ENCODE results near the gene TENT4A.
A peak's percentile ranks its signal among the peaks of the same experiment; 100 is the strongest.

The TENT4A gene

DNA sequence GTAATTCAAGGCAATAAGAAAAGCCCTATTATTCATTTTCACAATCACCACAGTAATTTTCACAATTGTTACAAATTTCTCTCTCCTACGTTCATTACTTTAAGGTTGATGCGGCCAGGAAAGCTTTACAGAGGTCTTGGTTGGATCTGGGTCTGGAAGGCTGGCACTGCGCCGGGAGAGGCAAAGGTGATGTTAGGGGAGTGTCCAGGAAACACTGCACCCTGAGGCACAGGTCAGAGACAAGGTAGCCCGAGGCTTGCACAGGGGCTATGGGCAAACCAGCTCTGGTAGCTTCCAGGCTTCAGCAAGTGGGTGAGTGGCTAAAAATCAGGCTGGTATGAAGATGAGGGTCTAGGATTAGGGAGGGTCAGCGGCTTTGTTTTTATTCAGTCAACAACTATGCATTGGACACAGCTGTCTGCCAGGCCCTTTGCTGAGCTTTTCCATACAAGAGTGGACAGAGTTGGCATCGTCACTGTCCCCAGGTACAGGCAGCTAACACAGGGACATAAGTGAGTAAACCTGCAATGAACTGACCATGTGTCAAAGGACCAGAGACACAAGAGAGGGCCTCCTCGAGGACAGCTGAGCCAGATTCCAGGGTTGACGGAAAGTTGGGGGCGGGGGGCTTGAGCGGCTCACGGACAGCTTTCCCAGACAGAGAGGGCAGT is 12.4 kb upstream of the TENT4A start:
- DNase-seq: no peak

DNA sequence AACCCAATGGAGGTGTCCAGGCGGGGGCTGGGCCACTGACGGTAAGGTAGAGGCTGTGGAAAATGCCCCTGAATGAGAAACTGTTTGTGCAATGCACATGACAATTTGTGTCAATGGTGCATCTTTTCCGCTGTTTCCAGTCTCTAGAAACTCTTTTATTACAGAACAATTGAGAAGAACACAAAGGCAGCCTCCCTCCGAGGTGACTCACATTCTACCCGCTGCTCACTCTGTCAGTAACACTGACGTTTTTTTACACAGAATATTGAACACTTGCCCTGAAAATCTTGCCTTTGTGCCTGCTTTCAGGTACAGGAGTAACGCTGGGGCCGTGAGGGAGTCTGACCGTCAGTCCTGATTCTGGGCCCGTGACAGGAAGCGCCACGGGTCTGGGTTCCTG is 11.7 kb upstream of the TENT4A start:
- DNase-seq: no peak

DNA sequence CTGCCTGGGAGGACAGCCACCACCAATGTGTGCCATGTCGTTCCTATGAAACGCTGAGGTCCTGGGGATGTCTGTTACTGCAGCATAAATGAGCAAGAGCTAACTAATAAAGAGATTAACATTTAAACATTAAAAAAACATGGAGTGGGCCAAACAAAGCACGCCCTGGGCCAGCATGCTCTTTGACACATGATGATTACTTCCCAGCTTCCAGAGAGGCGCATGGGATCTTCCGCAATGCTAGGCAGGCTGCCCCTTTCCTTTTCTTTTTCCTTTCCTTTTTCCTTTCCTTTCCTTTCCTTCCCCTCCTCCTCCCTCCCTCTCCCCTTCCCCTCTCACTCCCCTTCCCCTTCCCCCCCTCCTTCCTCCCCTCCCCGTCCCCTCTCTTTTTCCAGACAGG is 10.6 kb upstream of the TENT4A start:
- DNase-seq: no peak

DNA sequence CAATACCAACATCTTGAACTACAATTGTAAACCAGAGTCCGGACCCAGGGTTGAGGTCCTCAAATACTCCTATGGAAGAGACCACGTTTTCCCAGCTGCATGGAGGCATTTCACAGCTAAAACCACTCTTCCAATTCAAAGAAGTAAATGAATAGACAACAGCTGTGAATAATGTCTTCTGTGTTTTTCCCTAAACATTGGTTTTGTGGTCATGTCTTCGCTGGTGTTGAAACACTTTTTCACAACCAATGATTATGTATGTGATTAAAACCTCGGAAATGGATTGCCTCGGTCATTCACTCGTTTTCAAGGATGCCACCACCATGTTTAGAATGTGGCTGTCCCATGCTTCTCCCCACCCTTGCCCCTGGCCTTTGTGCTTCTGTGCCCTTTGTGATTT is 9.4 kb upstream of the TENT4A start:
- no peak for DNase-seq

DNA sequence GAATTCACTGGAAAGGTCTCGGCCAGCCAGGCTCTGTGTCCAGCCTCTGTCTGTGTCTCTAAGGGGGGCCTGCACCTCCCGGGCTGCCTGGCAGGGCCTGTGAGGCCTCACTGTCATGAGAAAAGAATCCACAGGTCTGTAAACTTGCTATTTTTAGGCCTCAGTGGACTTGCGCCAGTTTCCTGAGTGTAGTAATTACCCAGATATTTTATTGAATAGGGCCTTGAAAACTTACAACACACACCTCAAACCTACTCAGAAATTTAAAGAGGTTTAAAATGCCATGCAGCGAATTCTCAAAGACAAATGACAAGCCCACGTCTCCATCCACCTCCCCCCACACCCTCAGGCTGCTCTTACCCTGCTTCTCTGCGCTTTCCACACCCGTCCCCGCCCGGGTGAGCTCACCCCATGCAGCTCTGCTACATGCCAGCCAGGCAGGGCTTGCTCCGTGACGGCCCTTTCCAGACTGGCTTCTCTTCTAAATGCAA is 8.8 kb upstream of the TENT4A start:
- DNase-seq: no peak

DNA sequence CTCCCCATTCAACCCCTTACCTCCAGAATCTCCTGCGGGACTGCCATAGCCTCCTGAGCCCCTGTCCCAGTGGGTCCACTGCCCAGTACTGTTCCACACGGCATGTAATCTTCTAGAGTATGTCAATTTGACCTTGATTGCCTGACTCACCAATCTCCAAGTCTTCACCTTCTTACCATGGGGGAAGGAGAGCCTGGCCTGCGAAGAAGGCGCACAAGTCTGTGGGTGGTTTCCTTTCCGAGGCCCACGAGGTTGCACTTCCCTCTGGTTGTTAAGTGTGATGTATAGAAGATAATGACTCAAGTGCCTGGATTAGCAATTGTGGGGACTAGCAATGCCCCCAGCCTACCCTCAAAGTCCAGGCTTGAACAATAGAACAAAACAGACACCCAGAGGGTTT is 8.1 kb upstream of the TENT4A start:
- DNase-seq: no peak

DNA sequence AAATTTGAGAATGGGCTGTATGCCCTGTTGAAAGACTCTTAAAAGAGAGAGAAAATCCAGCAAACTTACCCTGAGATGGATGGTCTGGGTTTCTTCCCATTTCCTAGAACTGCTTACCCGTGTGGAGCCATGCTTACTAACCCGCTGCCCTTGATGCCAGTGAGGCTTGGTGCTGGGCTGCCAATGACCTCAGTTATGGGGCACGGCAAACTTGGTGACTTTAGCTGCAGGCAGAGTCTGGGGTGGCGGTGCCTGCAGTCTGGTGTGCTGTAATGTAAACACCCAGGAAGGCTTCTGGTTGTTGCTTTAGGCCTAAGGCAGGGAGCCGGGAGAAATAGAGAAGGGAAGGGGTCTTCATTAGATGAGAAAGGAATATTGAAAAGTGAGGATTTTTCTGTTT is 7.3 kb upstream of the TENT4A start:
- no peak for DNase-seq

DNA sequence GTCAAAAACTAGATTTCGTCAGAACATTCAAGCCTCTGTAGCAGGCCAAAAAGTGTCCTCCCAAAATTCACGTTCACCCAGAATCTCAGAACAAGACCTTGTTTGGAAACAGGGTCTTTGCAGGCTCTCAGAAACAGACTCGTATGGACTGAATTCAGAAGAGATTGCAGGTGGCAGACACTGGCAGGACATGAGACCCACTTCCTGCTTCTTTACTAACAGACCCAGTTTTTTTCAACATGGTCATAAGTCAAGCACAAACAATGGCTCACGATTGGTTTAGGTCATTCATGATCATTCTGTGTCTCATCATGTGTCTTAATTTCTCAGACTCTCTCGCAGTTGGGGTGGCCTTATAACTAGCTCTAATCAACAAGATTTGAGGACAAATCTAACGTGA is 5.4 kb upstream of the TENT4A start:
- no peak for DNase-seq

DNA sequence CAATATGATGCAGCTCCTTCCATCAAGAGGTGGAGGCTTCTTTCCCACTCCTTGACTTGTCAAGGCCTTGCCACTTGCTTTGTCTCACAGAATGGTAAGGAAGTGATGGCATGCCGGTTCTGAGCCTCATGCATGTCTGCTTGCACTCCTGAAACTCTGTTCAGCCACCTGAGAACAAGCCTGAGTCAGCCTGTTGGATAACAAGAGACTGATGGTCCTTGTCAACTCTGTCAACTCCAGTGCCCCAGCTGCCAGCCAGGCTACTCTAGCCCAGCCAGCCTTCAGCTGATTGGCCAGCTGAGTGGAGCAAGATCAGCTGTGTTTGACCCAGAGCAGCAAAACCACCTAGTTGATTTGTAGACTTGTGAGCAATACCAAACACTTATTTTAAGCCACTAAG is 4.4 kb upstream of the TENT4A start:
- DNase-seq: no peak

DNA sequence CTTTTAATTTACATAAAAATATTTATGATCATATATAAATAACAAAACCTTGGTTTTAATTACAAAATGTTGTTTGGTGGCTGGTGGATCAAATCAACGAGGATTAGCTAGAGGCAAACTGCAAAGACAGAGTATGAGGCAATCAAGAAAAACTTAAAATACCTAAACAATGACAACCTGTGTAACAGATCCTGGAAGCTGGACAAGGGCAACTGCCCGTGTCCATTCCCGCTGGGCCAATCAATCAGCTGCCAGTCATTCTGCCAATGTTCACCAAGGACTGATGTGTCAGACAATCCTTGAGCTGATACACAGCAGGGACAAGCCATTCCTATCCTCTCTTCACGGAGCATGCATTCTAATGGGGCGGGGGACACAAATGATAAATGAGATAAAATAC is 3.2 kb upstream of the TENT4A start:
- no peak for DNase-seq

DNA sequence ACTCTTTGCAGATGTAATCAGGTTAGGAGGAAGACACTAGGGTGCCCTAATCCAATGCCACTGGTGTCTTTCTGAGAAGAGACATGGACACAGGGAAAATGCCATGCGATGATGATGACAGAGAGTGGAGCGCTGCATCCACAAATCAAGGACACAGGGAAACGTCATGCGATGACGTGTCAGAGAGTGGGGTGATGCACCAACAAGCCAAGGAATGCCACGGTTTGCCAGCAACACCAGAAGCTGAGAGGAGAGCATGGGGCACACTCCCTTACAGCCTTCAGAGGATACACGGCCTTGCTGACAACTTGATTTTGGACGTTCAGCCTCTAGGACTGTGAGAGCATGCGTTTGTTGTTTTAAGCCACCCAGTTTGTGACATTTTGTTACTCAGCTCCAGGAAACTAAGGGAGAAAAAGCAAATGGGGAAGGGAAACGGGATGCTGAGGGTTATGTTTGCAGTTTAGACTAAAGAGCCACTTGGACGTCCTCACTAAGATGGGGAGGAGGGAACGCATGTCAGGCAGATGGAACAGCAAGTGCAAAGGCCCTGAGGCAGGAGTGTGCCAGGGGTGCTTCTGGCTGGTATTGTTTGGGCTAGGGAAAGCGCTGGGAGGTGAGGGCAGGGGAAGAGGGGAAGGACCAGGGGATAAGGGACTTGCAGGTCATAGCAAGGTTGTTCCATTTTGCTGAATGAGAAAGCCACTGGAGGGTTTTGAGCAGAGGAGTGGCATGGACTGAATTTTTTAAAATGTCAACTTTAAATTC is 2.5 kb upstream of the TENT4A start:
- DNase-seq: no peak

DNA sequence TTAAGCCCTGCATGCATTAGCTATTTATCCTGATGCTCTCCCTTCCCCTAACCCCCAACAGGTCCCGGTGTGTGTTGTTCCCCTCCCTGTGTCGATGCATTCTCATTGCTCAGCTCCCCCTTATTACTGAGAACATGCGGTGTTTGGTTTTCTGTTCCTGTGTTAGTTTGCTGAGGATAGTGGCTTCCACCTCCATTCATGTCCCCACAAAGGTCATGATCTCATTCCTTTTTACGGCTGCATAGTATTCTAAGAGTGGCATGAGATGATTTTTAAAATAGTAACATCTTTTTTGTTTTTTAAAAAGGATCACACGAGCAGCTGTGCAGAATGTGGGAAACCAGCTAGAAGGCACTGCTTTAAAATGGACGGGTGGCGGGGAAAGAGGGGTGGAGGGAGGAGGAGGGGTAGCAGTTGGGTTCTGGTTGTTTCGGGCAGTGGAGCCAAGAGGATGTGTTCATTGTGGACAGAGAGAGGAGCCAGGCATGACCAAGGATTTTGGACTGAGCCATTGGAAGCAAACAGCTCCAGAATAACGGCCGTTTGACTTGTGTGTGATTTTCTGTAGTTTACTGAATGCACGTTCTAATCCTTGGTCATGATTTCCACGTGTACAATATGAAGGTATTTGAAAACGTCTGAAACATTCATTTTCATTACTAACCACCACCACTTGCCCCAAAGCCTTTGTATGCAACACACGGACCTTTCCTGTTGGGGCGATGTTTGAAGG is 1.7 kb upstream of the TENT4A start:
- DNase-seq: no peak

DNA sequence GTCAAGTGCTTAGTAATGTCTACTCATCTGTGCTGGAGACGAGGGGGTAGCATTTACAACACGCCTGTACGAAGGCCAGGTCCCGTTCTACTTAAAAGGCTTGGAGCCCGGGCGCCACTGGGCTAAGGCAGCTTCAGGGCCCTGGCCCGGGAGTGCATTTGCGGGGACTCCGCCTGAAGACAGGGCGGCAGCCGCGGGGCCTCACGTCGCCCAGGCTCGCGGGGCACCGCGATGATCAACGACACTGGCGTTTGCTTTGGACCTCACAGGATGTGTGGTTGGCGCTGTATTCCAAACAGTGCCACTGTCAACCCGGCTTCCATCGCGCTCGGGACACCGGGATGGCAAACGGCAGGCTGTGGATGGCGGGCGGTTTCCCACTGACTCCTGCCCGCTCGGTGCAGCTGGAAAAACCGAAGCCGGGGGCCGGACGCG is 1.1 kb upstream of the TENT4A start:
- peak; percentile 13 to 28 for DNase-seq

DNA sequence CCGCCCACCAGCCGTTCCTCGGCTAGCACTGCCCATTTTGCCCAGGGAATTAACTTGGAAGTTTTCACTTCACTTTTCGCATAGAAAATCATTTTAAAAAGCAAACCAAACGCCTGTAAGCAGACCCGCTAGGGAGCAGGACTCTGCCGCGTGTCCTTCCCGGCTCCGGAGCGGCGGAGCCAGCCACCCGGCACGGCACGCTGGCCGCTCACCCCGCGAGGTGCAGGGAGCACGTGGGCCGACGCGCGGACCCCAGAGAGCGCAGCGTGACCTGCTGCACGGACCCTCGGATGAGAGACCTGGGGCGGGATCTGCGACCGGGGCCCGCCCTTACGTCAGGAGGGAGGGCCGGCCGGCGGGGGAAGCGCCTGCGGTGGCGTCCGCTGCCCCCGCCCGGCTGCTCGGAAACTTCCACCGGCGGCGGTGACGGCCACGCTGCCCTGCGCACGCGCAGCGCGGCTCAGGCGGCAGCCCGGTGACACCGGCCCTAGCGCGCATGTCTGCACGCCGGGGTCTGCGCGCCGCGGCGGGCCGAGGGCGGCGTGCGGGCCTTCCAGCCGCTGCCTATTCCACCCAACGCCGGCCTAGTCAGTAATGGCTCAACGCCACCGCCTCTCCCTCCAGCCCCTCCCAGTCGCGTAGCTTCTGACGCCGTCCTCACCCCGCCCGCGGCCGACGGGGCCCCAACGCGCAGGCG is 507 bp upstream of the TENT4A start:
- peak; percentile 95 for DNase-seq

DNA sequence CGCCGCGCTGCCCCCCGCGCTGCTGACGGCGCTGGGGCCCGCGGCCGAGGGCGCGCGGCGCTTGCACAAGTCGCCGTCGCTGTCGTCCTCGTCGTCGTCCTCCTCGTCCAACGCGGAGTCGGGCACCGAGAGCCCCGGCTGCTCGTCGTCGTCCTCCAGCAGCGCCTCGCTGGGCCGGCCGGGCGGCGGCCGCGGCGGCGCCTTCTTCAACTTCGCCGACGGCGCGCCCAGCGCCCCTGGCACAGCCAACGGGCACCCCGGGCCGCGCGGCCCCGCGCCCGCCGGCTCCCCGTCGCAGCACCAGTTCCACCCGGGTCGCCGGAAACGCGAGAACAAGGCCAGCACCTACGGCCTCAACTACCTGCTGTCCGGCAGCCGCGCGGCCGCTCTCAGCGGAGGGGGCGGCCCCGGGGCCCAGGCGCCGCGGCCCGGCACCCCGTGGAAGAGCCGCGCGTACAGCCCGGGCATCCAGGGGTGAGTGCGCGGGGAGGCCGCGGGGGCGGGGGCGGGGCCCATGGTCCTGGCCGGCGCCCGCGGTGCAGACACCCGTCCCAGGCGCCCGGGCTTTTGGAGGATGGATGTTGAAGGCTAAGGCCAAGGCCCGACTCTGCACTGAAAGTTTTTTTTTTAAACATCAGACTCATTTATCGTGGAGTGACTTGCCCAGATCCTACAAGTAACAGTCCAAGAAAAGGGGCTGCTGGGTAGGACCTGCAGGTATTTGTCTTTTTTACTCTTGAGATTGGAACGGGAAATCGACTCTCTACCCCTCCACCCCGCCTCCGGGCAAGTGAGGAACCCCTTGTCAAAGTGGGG is 1.2 kb downstream of the TENT4A start:
- DNase-seq: no peak

DNA sequence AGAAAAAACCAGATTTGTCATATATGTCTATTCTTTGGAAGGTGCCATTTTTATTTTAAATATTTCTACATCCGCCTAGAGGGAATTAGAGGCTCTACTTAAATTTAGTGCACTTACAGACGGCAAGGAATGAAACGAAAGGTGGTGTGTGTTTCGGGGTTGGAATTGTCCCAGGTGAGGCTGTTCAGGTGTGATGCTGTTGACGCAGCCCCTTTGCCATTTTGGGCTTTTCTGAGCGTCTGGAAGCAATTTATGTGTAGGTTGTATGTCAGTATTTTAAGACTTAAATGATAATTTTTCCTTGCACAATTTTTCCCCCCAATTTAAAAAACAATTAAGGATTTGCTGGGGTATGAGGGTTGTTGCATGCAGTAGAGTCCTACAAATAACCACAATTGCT is 2.0 kb downstream of the TENT4A start:
- no peak for DNase-seq

DNA sequence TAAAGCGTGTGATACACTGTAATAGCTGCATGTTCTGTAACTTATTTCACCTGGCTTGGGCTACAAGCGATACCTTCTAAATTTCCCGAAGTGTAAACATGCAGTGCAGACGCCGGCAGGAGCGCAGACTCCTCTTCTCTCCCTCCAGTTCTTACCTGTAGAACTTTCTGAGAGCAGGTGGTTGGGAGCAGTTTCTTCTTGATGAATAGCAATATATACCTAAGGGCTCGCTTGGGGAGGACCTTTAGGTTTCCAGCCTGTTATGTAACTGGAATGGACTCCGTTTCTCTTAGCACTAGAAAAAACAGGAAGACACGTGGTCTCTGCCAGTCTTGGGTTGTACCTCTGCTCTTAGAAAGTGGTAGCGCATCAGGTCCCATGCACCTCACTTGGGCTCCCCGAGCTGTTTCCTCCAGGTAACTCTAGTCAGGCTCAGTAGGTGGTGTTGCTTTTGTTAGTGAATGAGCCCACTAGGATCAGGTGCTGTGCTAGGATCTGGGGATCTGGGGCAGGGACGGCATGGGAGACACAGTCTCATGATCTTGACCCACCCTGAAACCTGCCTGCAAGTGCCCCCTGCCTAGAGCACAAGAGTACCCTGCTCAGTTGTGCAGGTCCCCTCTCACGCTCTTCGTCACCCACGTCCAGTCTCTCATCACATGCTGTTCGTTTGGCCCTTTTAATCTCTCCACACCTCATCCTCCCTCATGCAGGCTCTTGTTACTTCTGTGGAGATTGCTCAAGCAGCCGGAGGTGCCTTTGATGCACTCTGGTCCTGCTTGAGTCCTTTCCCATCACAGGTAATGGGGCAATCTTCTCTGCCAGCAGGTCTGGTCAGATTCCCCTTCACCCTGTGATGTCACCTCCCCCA is 2.8 kb downstream of the TENT4A start:
- DNase-seq: peak in 1 of 2 experiments; percentile 13

DNA sequence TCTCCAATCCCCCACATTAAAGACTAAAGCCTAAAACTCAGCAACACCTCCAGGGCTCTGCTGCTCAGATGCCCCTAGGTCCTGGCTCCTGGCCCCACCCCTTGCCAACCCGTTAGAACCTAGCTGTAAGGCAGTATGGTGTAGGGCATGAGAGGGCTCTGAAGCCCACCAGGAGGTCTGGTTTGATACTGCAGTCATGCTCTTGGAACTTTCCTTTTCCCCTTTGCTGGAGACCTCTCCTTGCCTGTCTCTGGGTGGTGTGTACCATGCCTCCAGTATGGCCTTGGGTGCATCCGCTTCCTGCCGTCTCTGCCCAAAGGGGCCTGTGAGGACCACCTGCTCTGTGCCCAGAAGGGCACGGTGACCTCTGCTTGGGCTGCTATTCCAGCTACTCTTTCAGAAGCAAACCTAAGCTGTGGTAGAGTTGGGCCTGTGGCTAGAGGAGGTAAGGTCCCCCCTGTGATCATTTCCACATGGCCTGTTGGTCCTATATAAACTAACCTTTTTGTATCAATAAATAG is 3.5 kb downstream of the TENT4A start:
- no peak for DNase-seq

DNA sequence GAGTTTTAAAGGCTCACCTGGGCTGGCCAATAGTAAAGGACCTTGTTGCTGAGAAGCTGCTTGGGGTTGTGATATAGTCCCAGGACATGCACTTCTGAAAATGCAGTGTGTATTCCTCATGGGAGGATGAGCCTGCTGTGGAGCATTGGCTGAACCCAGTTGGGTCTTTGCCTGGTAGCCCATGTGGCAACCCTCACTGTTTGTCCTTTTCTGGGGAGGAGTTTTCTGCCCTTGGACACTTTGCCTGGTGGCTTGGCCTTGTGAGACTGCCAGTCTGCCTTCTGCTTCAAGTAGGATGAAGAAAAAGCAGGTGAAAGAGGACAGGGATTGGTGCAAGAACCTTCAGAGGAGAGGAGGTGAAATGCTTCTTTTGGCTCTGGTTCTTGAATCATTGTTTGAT is 4.0 kb downstream of the TENT4A start:
- DNase-seq: no peak

DNA sequence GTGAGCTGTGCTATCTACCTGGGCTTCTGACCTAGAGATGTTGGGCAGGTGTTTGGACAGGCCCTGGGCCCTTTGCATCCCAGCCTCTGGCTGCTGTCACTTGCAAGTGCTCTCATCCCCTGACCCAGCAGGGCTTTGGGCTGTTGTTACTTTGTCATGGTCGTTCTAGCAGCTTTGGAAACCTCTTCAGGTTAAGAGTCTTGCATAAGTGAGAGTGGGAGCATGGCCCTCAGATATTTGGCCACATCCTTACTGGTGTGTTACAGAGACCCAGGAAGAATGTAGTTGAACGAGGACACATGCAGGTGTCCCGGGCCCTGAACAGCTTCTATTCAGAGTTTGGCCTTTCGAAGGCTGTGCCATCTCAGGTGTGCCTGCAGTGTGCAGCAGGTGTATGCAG is 4.5 kb downstream of the TENT4A start:
- no peak for DNase-seq

DNA sequence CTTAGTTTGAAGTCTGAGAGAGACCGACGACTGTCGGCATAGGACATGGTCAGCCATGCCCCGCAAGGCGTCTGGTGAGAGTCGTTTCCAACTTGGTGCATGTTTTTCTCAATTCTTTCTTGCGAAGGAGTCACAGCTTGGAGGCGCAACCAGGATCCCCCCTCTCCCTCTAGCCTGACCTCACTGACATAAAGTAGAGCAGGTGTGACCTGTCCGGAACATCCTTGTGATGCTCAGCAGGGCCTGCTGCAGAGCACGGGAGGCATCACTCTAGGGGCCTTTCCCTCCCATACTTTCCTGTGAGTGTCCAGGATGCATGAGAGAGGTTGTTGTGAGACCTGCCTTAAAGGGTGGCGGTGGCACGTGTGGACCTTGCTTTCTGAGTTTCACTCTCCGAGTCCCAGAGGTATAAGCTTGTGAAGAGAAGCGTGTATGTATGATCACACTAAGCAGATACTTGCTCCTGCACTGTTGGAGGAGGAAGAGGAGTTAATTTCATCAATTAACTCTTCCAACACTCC is 5.0 kb downstream of the TENT4A start:
- no peak for DNase-seq

All from activated CD4-positive, alpha-beta T cell treated with anti-CD3 and anti-CD28 coated beads, Interleukin-2, amount 50 U/mL, for 4 hours (primary cell).